ENCODE measurements around the gene NELL1. TPM values are rescaled to one million over a fixed set of nuclear protein-coding genes. Genes with fewer than 3 reads are reported as not detected.

The NELL1 gene
- total RNA-seq, 1 donor from 2014 or later, result not detected

DNA sequence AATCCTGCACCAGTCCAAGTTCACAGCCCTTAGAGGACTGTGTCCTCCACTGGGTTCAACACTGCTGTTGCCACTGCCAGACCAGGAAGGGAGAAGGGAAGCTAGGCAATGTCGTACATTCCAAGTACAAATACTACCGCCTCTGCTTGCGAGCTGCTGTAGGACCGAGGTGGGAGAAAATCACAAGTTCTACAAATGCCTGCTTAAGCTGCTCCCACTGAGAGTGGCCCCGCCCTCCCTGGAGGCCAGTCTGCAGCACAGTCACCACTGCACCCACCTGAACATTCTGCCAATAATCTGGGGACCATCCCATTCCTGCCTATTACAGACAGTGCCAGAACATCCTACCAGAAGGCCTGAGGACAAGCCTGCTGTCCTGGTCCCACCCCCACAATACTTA is 816.0 kb downstream of the NELL1 start:
- DNase-seq (ENCODE audit: low spot score), result no peak

DNA sequence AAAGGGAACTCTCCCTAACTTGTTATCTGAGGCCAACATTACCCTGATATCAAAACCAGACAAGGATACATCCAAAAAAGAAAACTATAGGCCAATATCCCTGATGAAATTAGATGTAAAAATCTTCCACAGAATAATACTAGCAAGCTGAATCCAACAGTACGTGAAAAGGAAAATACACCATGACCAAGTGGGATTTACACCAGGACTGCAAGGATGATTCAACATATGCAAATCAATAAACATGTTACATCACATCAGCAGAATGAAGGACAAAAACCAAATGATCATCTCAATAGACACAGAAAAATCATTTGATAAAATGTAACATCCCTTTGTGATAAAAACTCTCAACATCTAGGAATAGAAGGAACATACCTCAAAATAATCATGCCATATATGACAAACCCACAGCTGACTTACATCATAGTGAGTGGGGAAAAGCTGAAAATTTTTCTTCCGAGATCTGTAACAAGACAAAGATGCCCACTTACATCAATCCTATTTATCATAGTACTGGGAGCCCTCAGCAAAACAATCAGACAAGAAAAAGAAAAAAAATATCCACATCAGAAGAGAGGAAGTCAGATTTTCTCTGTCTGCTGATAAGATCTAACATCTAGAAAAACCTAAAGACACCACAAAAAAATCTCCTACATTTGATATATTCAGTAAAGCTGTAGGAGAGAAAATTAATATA is 820.2 kb downstream of the NELL1 start:
- no peak for DNase-seq (ENCODE audit: low spot score)
- intact Hi-C loops (cut with DNase I), result no loop called here

More for the DNA sequence above, 816.0 kb downstream of the NELL1 start:
- intact Hi-C loops (cut with DNase I), result no loop called here

- DNase-seq (ENCODE audit: low spot score), result no peak
- intact Hi-C loops (cut with DNase I), result no loop called here
These were observed 823.5 kb downstream of the NELL1 start for GRCh38 chr11:21492931-21493330.

GRCh38 chr11:21494946-21495345 is 825.6 kb downstream of the NELL1 start:
- DNase-seq (ENCODE audit: low spot score), result no peak
- intact Hi-C loops (cut with DNase I), result no loop called here

DNA sequence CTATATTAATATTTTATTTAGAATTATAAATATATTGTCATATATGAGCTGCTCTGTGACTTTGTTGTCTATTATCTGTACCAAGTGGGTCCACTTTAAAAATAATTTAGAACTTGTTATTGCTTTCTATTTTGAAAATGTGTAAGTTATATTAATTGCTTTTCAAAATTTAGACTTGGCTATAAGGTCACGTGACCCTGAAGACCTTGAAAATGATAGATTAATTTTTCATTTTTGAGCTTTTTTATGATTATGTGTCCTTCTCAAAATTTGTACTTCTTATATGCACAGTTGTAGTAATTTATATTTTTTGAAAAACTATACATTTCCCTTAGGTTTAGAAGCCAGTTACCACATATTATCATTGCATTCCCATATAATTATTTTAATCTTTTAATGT is 826.5 kb downstream of the NELL1 start:
- DNase-seq (ENCODE audit: low spot score), result no peak
- intact Hi-C loops (cut with DNase I), result no loop called here

- intact Hi-C loops (cut with DNase I), result no loop called here
- no peak for DNase-seq (ENCODE audit: low spot score)
These were observed 831.9 kb downstream of the NELL1 start for GRCh38 chr11:21501245-21501644.

DNA sequence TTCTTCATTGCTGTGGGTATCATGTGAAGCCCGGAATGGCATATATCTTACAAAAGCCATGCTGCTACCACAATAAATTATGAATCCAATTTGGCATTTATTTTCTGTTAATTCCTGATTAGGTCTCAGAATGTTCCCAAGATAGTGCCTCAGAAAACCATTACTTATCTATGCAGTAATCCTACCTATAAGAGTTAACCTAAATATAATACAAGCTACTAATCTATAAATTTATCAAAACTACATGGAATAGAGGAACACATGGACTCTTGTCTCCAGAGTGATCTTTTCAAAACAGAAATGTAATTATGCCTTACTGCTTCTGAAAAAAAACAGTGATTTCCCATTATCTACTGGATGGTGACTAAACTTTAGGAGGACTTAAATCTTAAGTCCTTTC is 835.7 kb downstream of the NELL1 start:
- DNase-seq (ENCODE audit: low spot score), result no peak
- intact Hi-C loops (cut with DNase I), result no loop called here

GRCh38 chr11:21511835-21512440 is 842.6 kb downstream of the NELL1 start:
- intact Hi-C loops (cut with DNase I), result no loop called here
- no peak for DNase-seq (ENCODE audit: low spot score)

- no peak for DNase-seq (ENCODE audit: low spot score)
- intact Hi-C loops (cut with DNase I), result no loop called here
These were observed 844.9 kb downstream of the NELL1 start for GRCh38 chr11:21514316-21514715.

DNA sequence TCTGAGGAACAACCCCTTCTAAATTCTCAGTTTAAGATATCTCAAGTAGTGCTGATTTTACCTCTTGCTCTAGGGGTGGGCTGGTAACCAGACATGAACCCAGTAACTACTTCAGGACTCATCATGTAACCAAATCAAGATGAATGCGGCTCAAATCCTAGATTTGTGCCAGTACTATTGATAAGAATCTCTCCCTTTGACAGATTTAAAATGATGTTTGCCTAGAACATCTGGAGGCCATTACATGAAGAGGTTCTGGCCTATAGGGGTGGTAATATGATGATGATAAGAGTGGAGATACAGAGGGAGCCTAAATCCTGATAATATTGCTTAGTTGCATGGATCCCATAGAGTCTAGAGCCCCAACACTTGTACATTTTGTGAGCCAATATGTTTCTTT is 850.9 kb downstream of the NELL1 start:
- no peak for DNase-seq (ENCODE audit: low spot score)
- intact Hi-C loops (cut with DNase I), result no loop called here

DNA sequence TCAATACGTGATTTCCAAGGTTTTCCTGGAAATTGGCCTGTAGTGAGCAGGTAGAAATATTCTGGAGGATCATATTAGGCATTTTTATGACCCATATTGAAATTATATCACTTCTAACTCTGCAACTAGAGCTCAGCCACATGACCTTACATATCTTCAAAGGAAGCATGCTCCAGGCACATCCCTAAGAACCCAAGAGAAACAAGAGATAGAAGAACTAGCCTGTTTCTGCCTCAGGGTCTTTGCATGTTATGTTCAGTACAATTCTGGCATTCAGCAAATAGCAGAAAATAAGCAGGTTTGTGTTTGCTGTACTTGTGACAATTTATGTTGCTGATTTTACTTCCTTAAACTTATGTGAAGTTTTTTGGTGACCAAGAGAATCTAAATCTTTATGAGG is 859.8 kb downstream of the NELL1 start:
- no peak for DNase-seq (ENCODE audit: low spot score)

DNA sequence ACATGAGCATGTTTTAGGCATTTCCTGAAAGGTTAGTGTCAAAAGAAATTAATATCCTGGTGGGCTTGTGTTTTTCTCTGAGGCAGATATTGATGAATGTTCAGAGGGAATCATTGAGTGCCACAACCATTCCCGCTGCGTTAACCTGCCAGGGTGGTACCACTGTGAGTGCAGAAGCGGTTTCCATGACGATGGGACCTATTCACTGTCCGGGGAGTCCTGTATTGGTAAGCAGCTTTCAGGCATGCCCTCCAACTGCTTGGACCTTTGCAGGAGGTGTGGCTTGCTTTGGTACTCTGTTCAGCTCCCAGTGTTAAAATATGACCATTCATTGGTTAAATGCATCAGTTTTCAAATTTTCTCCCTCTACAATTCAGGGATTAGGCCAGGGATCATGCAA is 864.9 kb downstream of the NELL1 start:
- no peak for DNase-seq (ENCODE audit: low spot score)
- intact Hi-C loops (cut with DNase I), result no loop called here

More for the DNA sequence above, 859.8 kb downstream of the NELL1 start:
- intact Hi-C loops (cut with DNase I), result no loop called here

GRCh38 chr11:21537980-21538379 is 868.6 kb downstream of the NELL1 start:
- intact Hi-C loops (cut with DNase I), result no loop called here
- no peak for DNase-seq (ENCODE audit: low spot score)

GRCh38 chr11:21541187-21541751 is 871.9 kb downstream of the NELL1 start:
- no peak for DNase-seq (ENCODE audit: low spot score)
- intact Hi-C loops (cut with DNase I), result no loop called here

GRCh38 chr11:21543901-21544300 is 874.5 kb downstream of the NELL1 start:
- intact Hi-C loops (cut with DNase I), result no loop called here
- DNase-seq (ENCODE audit: low spot score), result no peak

DNA sequence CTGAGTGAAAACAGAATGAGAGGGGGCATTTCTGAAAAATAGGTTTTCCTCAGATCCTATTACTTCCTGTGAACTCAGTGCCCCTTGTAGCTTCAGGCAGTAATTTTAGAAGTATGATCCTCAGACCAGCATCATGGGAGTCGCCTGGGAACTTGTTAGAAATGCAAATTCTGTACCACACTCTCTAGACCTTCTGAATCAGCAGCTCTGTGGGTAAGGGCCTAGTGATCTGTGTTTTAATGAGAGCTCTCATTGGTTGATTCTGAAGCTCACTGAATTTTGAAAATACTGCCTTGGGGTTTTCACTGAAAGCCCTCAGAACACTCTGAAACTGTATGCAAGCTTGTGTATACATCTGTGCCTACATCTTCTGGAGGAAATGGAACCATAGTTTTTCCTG is 876.3 kb downstream of the NELL1 start:
- DNase-seq (ENCODE audit: low spot score), result no peak
- intact Hi-C loops (cut with DNase I), result no loop called here

DNA sequence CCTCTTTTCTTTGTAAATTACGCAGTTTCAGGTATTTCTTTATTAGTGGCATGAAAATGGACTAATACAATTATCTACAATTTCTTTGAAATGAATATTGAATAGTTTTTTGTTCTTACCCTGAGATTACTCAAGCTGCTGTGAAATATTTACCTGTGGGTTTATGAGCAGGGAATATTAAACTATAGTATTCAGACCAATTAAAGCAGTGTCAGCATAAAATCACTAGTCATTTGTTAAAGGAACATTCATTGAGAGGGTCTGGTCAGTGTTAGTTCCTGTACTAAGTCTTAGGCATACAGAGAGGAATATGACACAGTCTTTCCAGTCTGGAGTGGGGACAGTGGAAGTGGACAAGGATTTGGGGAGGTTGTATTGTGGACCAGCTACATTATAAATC is 877.3 kb downstream of the NELL1 start:
- intact Hi-C loops (cut with DNase I), result no loop called here

GRCh38 chr11:21552911-21553310 is 883.5 kb downstream of the NELL1 start:
- intact Hi-C loops (cut with DNase I), result no loop called here
- DNase-seq (ENCODE audit: low spot score), result no peak

More for the DNA sequence above, 877.3 kb downstream of the NELL1 start:
- no peak for DNase-seq (ENCODE audit: low spot score)

- DNase-seq (ENCODE audit: low spot score), result no peak
- intact Hi-C loops (cut with DNase I), result no loop called here
These were observed 884.4 kb downstream of the NELL1 start for GRCh38 chr11:21553795-21554194.

DNA sequence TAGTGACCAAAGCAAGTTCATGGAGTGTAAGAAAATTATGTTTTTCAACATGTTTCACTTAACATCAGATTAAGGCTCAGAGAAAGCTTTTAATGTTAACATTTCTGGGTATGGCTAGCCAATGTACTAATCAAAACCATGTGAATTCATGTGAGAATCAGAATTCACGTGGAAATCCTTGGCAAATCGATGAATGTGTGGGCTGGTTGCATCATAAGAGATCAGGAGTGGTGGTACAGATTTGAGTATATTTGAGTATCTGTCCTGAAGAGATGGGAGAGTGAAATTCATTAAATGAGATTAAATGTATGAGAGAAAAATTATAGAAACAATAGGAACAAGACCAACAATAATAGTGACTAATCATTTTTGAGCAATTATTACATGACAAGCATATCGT is 884.9 kb downstream of the NELL1 start:
- intact Hi-C loops (cut with DNase I), result no loop called here
- DNase-seq (ENCODE audit: low spot score), result no peak

DNA sequence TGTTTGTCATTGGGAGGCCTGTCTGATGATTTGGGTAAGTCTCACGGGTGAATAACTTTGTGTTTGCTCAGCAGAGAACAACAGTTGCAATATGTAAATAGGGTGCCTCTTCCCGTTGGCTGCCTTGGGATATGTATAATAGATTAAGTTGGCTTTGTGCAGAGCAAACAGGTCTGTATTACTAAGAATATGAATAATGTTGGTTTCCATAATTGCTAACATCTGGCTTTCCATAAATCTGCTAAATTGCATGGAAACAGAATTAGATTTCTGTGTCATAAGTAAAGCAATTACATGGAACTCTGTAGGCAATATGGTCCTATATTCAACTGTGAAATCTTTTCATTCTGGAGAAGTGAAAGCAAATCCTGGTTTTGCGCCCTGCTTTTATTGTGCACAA is 887.5 kb downstream of the NELL1 start:
- intact Hi-C loops (cut with DNase I), result no loop called here
- DNase-seq (ENCODE audit: low spot score), result no peak

All from cardiac septum (tissue), 1 donor.